ENCODE data around the gene FXN.

- TF ChIP-seq CTCF (IDR thresholded peaks at IDR 0.05) = no peak
- TF ChIP-seq POLR2AphosphoS5 (IDR thresholded peaks at IDR 0.05) = no peak
- no peak for TF ChIP-seq EP300 (IDR thresholded peaks at IDR 0.05)
- no peak for TF ChIP-seq POLR2A (IDR thresholded peaks at IDR 0.05)
Observed at GRCh38 chr9:69047371-69047770, 11.8 kb downstream of the FXN start.
